Natural killer cell (primary cell): Measurements from ENCODE around the gene GRM8. TPM values are rescaled to one million over a fixed set of nuclear protein-coding genes. Genes with fewer than 3 reads are reported as not detected.

Experiments used
- ATAC-seq, 3 donors: fragments of 150-1000 bp in 2 of 3; fragments of 200-7000 bp in 1 of 3; cut with Tn5 transposase; 1 replicate in 1 of 3; 2 replicates in 2 of 3; pipeline ENCODE4 v1.10.0; 2021; ENCODE audit warnings: mild to moderate bottlenecking in 2 of 3, moderate library complexity in 2 of 3
- DNase-seq, 2 donors: peaks; one replicate each; pipeline versions ENCODE4 v3.0.0 to v3.0.0-alpha.2; 2013 to 2021; ENCODE audit warnings: mixed read lengths in 1 of 2
- H3K27ac ChIP-seq: one replicate; pipeline ENCODE4 v1.5.1; 2013; ENCODE audit warnings: mild to moderate bottlenecking, low read length
- H3K27me3 ChIP-seq: one replicate; pipeline ENCODE4 v1.6.1; 2013; ENCODE audit warnings: low read length; ENCODE audit not compliant: control insufficient read depth, insufficient read depth
- H3K36me3 ChIP-seq: one replicate; pipeline ENCODE4 v1.6.1; 2013; ENCODE audit warnings: low read length; ENCODE audit not compliant: control insufficient read depth, insufficient read depth
- H3K4me1 ChIP-seq: one replicate; pipeline ENCODE4 v1.6.1; 2013; ENCODE audit warnings: low read length; ENCODE audit not compliant: control insufficient read depth, insufficient read depth
- H3K4me3 ChIP-seq: one replicate; pipeline ENCODE4 v1.5.1; 2013; ENCODE audit warnings: low read length
- H3K9me3 ChIP-seq: one replicate; pipeline ENCODE4 v1.6.1; 2013; ENCODE audit warnings: low read length; ENCODE audit not compliant: control insufficient read depth, insufficient read depth
- H3K27ac Mint-ChIP-seq, 2 donors: one replicate each; pipeline ENCODE4 v1.8.0; 2022; ENCODE audit warnings: mild to moderate bottlenecking in 2 of 2, mixed read lengths in 2 of 2, moderate library complexity in 1 of 2
- H3K27me3 Mint-ChIP-seq, 2 donors: one replicate each; pipeline ENCODE4 v1.8.0; 2022; ENCODE audit warnings: low read depth in 2 of 2, mixed read lengths in 2 of 2
- H3K36me3 Mint-ChIP-seq: one replicate; pipeline ENCODE4 v1.8.0; 2022; ENCODE audit warnings: mixed read lengths
- H3K4me1 Mint-ChIP-seq, 2 donors: one replicate each; pipeline ENCODE4 v1.8.0; 2022; ENCODE audit warnings: mixed read lengths in 2 of 2
- H3K4me3 Mint-ChIP-seq: one replicate; pipeline ENCODE4 v1.8.0; 2022; ENCODE audit warnings: mild to moderate bottlenecking, moderate library complexity, mixed read lengths
- H3K9me3 Mint-ChIP-seq, 2 donors: one replicate each; pipeline ENCODE4 v1.8.0; 2022; ENCODE audit warnings: mixed read lengths in 2 of 2
- CTCF ChIP-seq: fragments of 200-600 bp; IDR thresholded peaks from one replicate; pipeline ENCODE4 v1.8.0; 2022; ENCODE audit warnings: antibody characterized with exemption
- WGBS: methylation state at CpG from one replicate; pipeline ENCODE4 v1.1.7; 2013; ENCODE audit warnings: missing lambda C conversion rate; ENCODE audit not compliant: insufficient coverage; 5-methylcytosine and 5-hydroxymethylcytosine counted together
- intact Hi-C: fragments of 100-400 bp; cut with micrococcal nuclease; formaldehyde crosslinking; loops from one replicate; pipeline ENCODE4 v1.14.2; 2022
- total RNA-seq, 4 donors: library from RNA; stranded (reverse); fragments of 120-200 nt in 1 of 4; gene quantifications; one replicate each; pipeline versions ENCODE4 v1.2.3 to v1.2.4, GENCODE V29; 2013 to 2022

The GRM8 gene
- total RNA-seq, 3 donors from 2014 or later (not counting 1 experiment from before 2014, with no cell fraction given): not detected

GRCh38 chr7:126570845-126571244, 681.9 kb downstream of the GRM8 start:
- intact Hi-C loops: no loop called here
- H3K36me3 Mint-ChIP-seq: no peaks in the 10 kb centered on the region
- H3K4me3 ChIP-seq: no peak overlapping the region
- WGBS: no CpG with 5 or more reads among the region's 1 CpG
- H3K36me3 ChIP-seq: no peaks in the 10 kb centered on the region
- H3K4me3 Mint-ChIP-seq: no peak overlapping the region
- no peak overlapping the region for H3K27ac Mint-ChIP-seq
- no peaks in the 10 kb centered on the region for H3K27me3 ChIP-seq
- DNase-seq (no peak), ATAC-seq (no peak)
- no peaks in the 10 kb centered on the region for H3K4me1 Mint-ChIP-seq
- H3K27ac ChIP-seq: no peak overlapping the region
- peaks cover 11 to 13% of the 10 kb centered on the region in 2 donors for H3K9me3 Mint-ChIP-seq
- H3K4me1 ChIP-seq: no peaks in the 10 kb centered on the region
- no peaks in the 10 kb centered on the region for H3K27me3 Mint-ChIP-seq
- no peak for TF ChIP-seq CTCF
- H3K9me3 ChIP-seq: no peaks in the 10 kb centered on the region

GRCh38 chr7:126569402-126569801, 683.3 kb downstream of the GRM8 start:
- no peak for TF ChIP-seq CTCF
- WGBS: 12% methylated on average over 3 of the region's 3 CpGs
- DNase-seq (no peak), ATAC-seq (no peak)
- Histone ChIP-seq H3K27me3 (no peaks in the 10 kb centered on the region), H3K9me3 (no peaks in the 10 kb centered on the region), H3K4me3 (no peak overlapping the region), H3K36me3 (no peaks in the 10 kb centered on the region), H3K27ac (no peak overlapping the region), H3K4me1 (no peaks in the 10 kb centered on the region)
- no peaks in the 10 kb centered on the region for H3K4me1 Mint-ChIP-seq
- H3K27ac Mint-ChIP-seq: no peak overlapping the region
- intact Hi-C loops: no loop called here
- H3K36me3 Mint-ChIP-seq: no peaks in the 10 kb centered on the region
- peaks cover 11 to 15% of the 10 kb centered on the region in 2 donors for H3K9me3 Mint-ChIP-seq
- H3K4me3 Mint-ChIP-seq: no peak overlapping the region
- no peaks in the 10 kb centered on the region for H3K27me3 Mint-ChIP-seq

- Mint-ChIP-seq H3K4me1 (no peaks in the 10 kb centered on the region), H3K27ac (no peak overlapping the region), H3K36me3 (no peaks in the 10 kb centered on the region), H3K4me3 (no peak overlapping the region), H3K27me3 (no peaks in the 10 kb centered on the region), H3K9me3 (peaks cover 0 to 5% of the 10 kb centered on the region in 2 donors)
- DNase-seq (no peak), ATAC-seq (no peak)
- no peaks in the 10 kb centered on the region for H3K9me3 ChIP-seq
- no peak overlapping the region for H3K4me3 ChIP-seq
- WGBS: 78% methylated on average over 4 of the region's 4 CpGs
- intact Hi-C loops: no loop called here
- no peaks in the 10 kb centered on the region for H3K4me1 ChIP-seq
- no peak for TF ChIP-seq CTCF
- H3K36me3 ChIP-seq: no peaks in the 10 kb centered on the region
- no peaks in the 10 kb centered on the region for H3K27me3 ChIP-seq
- no peak overlapping the region for H3K27ac ChIP-seq
These were observed 695.5 kb downstream of the GRM8 start for GRCh38 chr7:126557271-126557670.

GRCh38 chr7:126541406-126541805, 711.3 kb downstream of the GRM8 start:
- Histone ChIP-seq H3K36me3 (no peaks in the 10 kb centered on the region), H3K4me1 (no peaks in the 10 kb centered on the region), H3K27ac (no peak overlapping the region), H3K4me3 (no peak overlapping the region), H3K27me3 (no peaks in the 10 kb centered on the region), H3K9me3 (peaks cover 6% of the 10 kb centered on the region)
- Mint-ChIP-seq H3K4me3 (no peak overlapping the region), H3K27ac (no peak overlapping the region), H3K27me3 (no peaks in the 10 kb centered on the region), H3K36me3 (no peaks in the 10 kb centered on the region), H3K9me3 (peaks cover 2 to 7% of the 10 kb centered on the region in 2 donors), H3K4me1 (no peaks in the 10 kb centered on the region)
- intact Hi-C loops: no loop called here
- WGBS: 83% methylated on average over 4 of the region's 5 CpGs
- ATAC-seq (no peak), DNase-seq (no peak)
- TF ChIP-seq CTCF: no peak
